Measurements from ENCODE around the gene PEAK1.

Gene PEAK1

GRCh38 chr15:77418391-77418965, 1.4 kb downstream of the PEAK1 start:
- peak overlapping the region in 1 of 2 experiments; percentile 94 for H3K4me3 ChIP-seq (ENCODE audit: insufficient read depth in 1 of 2, low read depth in 1 of 2, low read length in 2 of 2)
- H3K79me1 ChIP-seq (replicated peaks; ENCODE audit: low read length, poor library complexity, severe bottlenecking), result peaks cover 10% of the 10 kb centered on the region
- no peak overlapping the region for H2AK5ac ChIP-seq (ENCODE audit: low read length, severe bottlenecking)
- H3K4me1 ChIP-seq (ENCODE audit: control insufficient read depth, insufficient read depth, low read depth, low read length), result no peaks in the 10 kb centered on the region
- H2BK5ac ChIP-seq (ENCODE audit: low read depth, low read length, poor library complexity, severe bottlenecking), result no peak overlapping the region
- H3K36me3 ChIP-seq (ENCODE audit: control insufficient read depth in 1 of 2, insufficient read depth in 2 of 2, low read depth in 1 of 2, low read length in 2 of 2), result no peaks in the 10 kb centered on the region
- no peak overlapping the region for H4K8ac ChIP-seq (ENCODE audit: low read length)
- no peak overlapping the region for H3K18ac ChIP-seq (ENCODE audit: low read depth in 1 of 2, low read length in 2 of 2)
- H3K9ac ChIP-seq (ENCODE audit: low read length), result peak overlapping the region; percentile 96
- H3K9me3 ChIP-seq (ENCODE audit: control insufficient read depth, low read length), result no peaks in the 10 kb centered on the region
- H2BK15ac ChIP-seq (ENCODE audit: low read depth, poor library complexity, severe bottlenecking), result no peak overlapping the region
- peak; percentile 48 for DNase-seq
- 43% methylated on average over 7 of the region's 8 CpGs for WGBS
- no peak overlapping the region for H3K4ac ChIP-seq (ENCODE audit: low read depth in 1 of 2, low read length in 2 of 2)
- no peak overlapping the region for H4K91ac ChIP-seq (ENCODE audit: low read length)
- no peak overlapping the region for H3K23ac ChIP-seq (ENCODE audit: low read length in 2 of 2)
- peak overlapping the region; percentile 64 for H3K4me2 ChIP-seq (ENCODE audit: low read length, poor library complexity, severe bottlenecking)
- no peak overlapping the region for H2AFZ ChIP-seq (ENCODE audit: low read depth, low read length)
- H2BK120ac ChIP-seq (ENCODE audit: low read depth, low read length), result no peak overlapping the region
- no peak overlapping the region for H2BK12ac ChIP-seq (ENCODE audit: low read length in 2 of 2)
- H3K27ac ChIP-seq (ENCODE audit: low read length, poor library complexity, severe bottlenecking), result peak overlapping the region; percentile 70
- H3K14ac ChIP-seq (ENCODE audit: low read length in 2 of 2), result no peak overlapping the region
- H3K27me3 ChIP-seq (ENCODE audit: control insufficient read depth in 1 of 2, insufficient read depth in 1 of 2, low read length in 2 of 2), result no peaks in the 10 kb centered on the region

DNA sequence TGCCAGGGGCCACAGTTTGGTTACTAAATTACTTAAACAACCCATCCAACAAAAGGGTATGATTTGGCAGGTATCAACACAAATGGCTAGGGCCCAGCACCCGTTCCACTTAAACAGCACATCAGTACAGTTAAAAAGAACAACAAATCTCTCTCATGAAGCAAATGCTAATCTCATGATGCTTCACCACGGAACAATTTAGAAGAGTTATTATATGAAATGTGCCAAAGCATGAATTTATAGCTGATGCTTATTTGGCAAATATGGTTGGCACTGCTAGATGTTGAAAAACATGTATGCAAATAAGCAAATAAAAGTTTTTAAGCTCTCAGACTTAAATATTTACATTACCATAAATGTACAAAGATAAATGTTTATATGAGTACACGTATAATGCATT, 2.3 kb downstream of the PEAK1 start:
- no peak for DNase-seq
- Histone ChIP-seq H3K36me3 (ENCODE audit: control insufficient read depth in 1 of 2, insufficient read depth in 2 of 2, low read depth in 1 of 2, low read length in 2 of 2) (no peaks in the 10 kb centered on the region), H3K9ac (ENCODE audit: low read length) (peak overlapping the region; percentile 96), H4K8ac (ENCODE audit: low read length) (no peak overlapping the region), H3K27ac (ENCODE audit: low read length, poor library complexity, severe bottlenecking) (no peak overlapping the region), H3K4me3 (ENCODE audit: insufficient read depth in 1 of 2, low read depth in 1 of 2, low read length in 2 of 2) (peak overlapping the region in 1 of 2 experiments; percentile 94), H2BK12ac (ENCODE audit: low read length in 2 of 2) (peak overlapping the region in 1 of 2 experiments; percentile 18), H3K79me1 (replicated peaks; ENCODE audit: low read length, poor library complexity, severe bottlenecking) (peaks cover 10% of the 10 kb centered on the region), H3K4me1 (ENCODE audit: control insufficient read depth, insufficient read depth, low read depth, low read length) (no peaks in the 10 kb centered on the region), H3K18ac (ENCODE audit: low read depth in 1 of 2, low read length in 2 of 2) (no peak overlapping the region), H3K27me3 (ENCODE audit: control insufficient read depth in 1 of 2, insufficient read depth in 1 of 2, low read length in 2 of 2) (no peaks in the 10 kb centered on the region), H3K4ac (ENCODE audit: low read depth in 1 of 2, low read length in 2 of 2) (no peak overlapping the region), H3K4me2 (ENCODE audit: low read length, poor library complexity, severe bottlenecking) (no peak overlapping the region), H2AK5ac (ENCODE audit: low read length, severe bottlenecking) (no peak overlapping the region), H3K14ac (ENCODE audit: low read length in 2 of 2) (no peak overlapping the region), H2BK5ac (ENCODE audit: low read depth, low read length, poor library complexity, severe bottlenecking) (no peak overlapping the region), H4K91ac (ENCODE audit: low read length) (no peak overlapping the region), H2AFZ (ENCODE audit: low read depth, low read length) (no peak overlapping the region), H2BK120ac (ENCODE audit: low read depth, low read length) (no peak overlapping the region), H3K9me3 (ENCODE audit: control insufficient read depth, low read length) (no peaks in the 10 kb centered on the region), H2BK15ac (ENCODE audit: low read depth, poor library complexity, severe bottlenecking) (no peak overlapping the region), H3K23ac (ENCODE audit: low read length in 2 of 2) (no peak overlapping the region)
- 47% methylated on average over 2 of the region's 3 CpGs for WGBS

GRCh38 chr15:77416954-77417353, 3.0 kb downstream of the PEAK1 start:
- no peak overlapping the region for H2AFZ ChIP-seq (ENCODE audit: low read depth, low read length)
- no peak overlapping the region for H3K14ac ChIP-seq (ENCODE audit: low read length in 2 of 2)
- H2BK15ac ChIP-seq (ENCODE audit: low read depth, poor library complexity, severe bottlenecking), result no peak overlapping the region
- H3K9me3 ChIP-seq (ENCODE audit: control insufficient read depth, low read length), result no peaks in the 10 kb centered on the region
- H3K23ac ChIP-seq (ENCODE audit: low read length in 2 of 2), result no peak overlapping the region
- no peaks in the 10 kb centered on the region for H3K27me3 ChIP-seq (ENCODE audit: control insufficient read depth in 1 of 2, insufficient read depth in 1 of 2, low read length in 2 of 2)
- H3K9ac ChIP-seq (ENCODE audit: low read length), result peak overlapping the region; percentile 29
- H3K4ac ChIP-seq (ENCODE audit: low read depth in 1 of 2, low read length in 2 of 2), result no peak overlapping the region
- H3K4me3 ChIP-seq (ENCODE audit: insufficient read depth in 1 of 2, low read depth in 1 of 2, low read length in 2 of 2), result peak overlapping the region in 1 of 2 experiments; percentile 61
- H3K4me1 ChIP-seq (ENCODE audit: control insufficient read depth, insufficient read depth, low read depth, low read length), result no peaks in the 10 kb centered on the region
- no peak for DNase-seq
- no peak overlapping the region for H2BK5ac ChIP-seq (ENCODE audit: low read depth, low read length, poor library complexity, severe bottlenecking)
- H4K8ac ChIP-seq (ENCODE audit: low read length), result no peak overlapping the region
- no peaks in the 10 kb centered on the region for H3K36me3 ChIP-seq (ENCODE audit: control insufficient read depth in 1 of 2, insufficient read depth in 2 of 2, low read depth in 1 of 2, low read length in 2 of 2)
- no peak overlapping the region for H3K4me2 ChIP-seq (ENCODE audit: low read length, poor library complexity, severe bottlenecking)
- no peak overlapping the region for H2BK12ac ChIP-seq (ENCODE audit: low read length in 2 of 2)
- no peak overlapping the region for H3K18ac ChIP-seq (ENCODE audit: low read depth in 1 of 2, low read length in 2 of 2)
- no peak overlapping the region for H3K27ac ChIP-seq (ENCODE audit: low read length, poor library complexity, severe bottlenecking)
- WGBS, result 94% methylated on average over 1 of the region's 1 CpG
- H2AK5ac ChIP-seq (ENCODE audit: low read length, severe bottlenecking), result no peak overlapping the region
- H4K91ac ChIP-seq (ENCODE audit: low read length), result no peak overlapping the region
- no peak overlapping the region for H2BK120ac ChIP-seq (ENCODE audit: low read depth, low read length)
- peaks cover 10% of the 10 kb centered on the region for H3K79me1 ChIP-seq (replicated peaks; ENCODE audit: low read length, poor library complexity, severe bottlenecking)

- Histone ChIP-seq H3K4me2 (ENCODE audit: low read length, poor library complexity, severe bottlenecking) (no peak overlapping the region), H3K9ac (ENCODE audit: low read length) (peak overlapping the region; percentile 47), H2BK120ac (ENCODE audit: low read depth, low read length) (no peak overlapping the region), H3K9me3 (ENCODE audit: control insufficient read depth, low read length) (no peaks in the 10 kb centered on the region), H3K27ac (ENCODE audit: low read length, poor library complexity, severe bottlenecking) (no peak overlapping the region), H2AK5ac (ENCODE audit: low read length, severe bottlenecking) (no peak overlapping the region), H3K36me3 (ENCODE audit: control insufficient read depth in 1 of 2, insufficient read depth in 2 of 2, low read depth in 1 of 2, low read length in 2 of 2) (no peaks in the 10 kb centered on the region), H3K23ac (ENCODE audit: low read length in 2 of 2) (no peak overlapping the region), H3K4me3 (ENCODE audit: insufficient read depth in 1 of 2, low read depth in 1 of 2, low read length in 2 of 2) (peak overlapping the region in 1 of 2 experiments; percentile 61), H3K27me3 (ENCODE audit: control insufficient read depth in 1 of 2, insufficient read depth in 1 of 2, low read length in 2 of 2) (no peaks in the 10 kb centered on the region), H2BK12ac (ENCODE audit: low read length in 2 of 2) (no peak overlapping the region), H2BK15ac (ENCODE audit: low read depth, poor library complexity, severe bottlenecking) (no peak overlapping the region), H3K18ac (ENCODE audit: low read depth in 1 of 2, low read length in 2 of 2) (no peak overlapping the region), H3K4me1 (ENCODE audit: control insufficient read depth, insufficient read depth, low read depth, low read length) (no peaks in the 10 kb centered on the region), H3K79me1 (replicated peaks; ENCODE audit: low read length, poor library complexity, severe bottlenecking) (peaks cover 13% of the 10 kb centered on the region), H2AFZ (ENCODE audit: low read depth, low read length) (no peak overlapping the region), H2BK5ac (ENCODE audit: low read depth, low read length, poor library complexity, severe bottlenecking) (no peak overlapping the region), H3K14ac (ENCODE audit: low read length in 2 of 2) (no peak overlapping the region), H3K4ac (ENCODE audit: low read depth in 1 of 2, low read length in 2 of 2) (no peak overlapping the region), H4K8ac (ENCODE audit: low read length) (no peak overlapping the region), H4K91ac (ENCODE audit: low read length) (no peak overlapping the region)
- 92% methylated on average over 2 of the region's 2 CpGs for WGBS
- no peak for DNase-seq
Observed at GRCh38 chr15:77416148-77416455, 3.8 kb downstream of the PEAK1 start.

Data from mesenchymal stem cell (in vitro differentiated cells and primary cell).